Fibroblast of skin of abdomen (primary cell): ENCODE results near the gene XPOT.

Source experiments
- DNase-seq: peaks from one replicate; pipeline ENCODE4 v3.0.0-alpha.2; 2013

The XPOT gene

DNA sequence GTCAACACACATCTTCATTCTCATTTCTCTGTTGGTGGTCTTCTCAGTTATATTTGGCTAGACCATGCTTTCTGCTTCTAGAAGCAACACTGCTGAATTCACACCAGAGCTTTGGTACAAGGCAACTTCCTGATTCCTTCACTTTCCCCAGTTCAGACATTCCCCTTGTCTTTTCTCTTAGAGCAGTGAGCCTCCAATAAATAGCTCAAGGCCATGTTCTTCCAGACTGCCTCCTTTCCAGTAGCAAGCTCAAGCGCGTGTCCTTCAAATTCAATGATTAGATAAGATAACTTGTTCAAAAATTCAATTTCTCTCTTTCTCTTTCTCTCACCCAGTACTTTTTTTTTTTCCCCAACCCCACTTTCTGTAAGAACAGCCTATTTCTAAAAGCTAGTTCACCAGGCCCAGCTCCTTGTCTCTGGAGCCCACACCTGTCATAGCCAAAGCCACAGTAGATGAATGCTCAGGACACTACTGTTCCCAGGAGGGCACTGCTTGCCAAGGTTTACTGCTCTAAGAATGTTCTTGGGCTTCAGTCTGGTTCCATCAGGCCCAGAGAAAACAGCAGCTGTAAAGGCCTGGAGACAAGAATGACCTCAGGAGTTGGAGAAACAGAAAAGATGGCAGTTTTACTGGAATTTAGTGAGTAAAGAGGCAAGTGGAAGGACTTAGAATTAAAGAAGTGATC is 65.4 kb downstream of the XPOT start:
- no peak for DNase-seq

DNA sequence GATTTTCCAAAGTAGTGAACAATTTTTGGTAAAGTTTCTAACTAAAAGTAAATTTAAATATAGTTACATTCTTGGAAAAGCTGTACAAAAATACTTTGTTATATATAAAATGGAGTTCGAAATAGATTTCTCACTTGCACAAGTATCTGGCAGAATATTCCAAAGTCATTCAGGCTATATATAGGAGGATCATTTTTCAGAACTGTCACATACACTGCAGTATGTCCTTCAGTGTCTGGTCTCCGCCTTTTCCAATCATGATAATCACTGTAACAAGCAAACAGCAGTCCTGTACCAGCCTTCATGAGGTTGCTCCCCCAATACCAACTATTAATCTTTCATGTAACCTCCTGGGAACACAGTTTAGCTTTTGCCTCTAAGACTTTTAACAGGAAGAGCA is 66.3 kb downstream of the XPOT start:
- no peak for DNase-seq

DNA sequence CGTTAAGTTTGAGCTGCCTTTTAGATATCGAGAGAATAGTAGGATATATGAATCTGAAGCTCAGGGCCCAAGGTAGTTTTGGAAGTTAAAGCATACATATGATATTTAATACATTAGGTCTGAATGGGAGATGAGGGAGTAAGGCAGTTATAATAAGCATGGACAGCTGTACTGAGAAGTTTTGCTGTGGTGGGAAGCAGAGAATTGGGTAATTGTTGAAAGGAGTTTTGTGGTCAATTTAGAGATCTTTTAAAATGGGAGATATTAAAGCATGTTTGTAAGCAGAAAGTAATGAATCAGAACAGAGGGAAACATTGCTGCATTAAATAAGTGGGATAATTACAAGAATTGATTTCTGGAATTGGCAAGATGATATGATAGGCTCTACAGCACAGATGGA is 69.0 kb downstream of the XPOT start:
- DNase-seq = no peak

DNA sequence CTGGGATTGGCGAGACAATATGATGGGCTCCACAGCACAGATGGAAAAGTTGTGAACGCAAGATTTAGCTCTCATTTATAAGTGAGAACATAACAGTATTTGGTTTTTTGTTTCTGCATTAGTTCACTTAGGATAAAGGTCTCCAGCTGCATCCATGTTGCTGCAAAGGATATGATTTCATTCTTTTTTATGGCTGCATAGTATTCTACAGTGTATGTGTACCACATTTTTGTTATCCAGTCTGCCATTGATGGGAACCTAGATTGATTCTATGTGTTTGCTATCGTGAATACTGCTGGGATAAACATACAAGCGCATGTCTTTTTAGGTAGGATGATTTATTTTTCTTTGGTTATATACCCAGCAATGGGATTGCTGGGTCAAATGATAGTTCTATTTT is 71.3 kb downstream of the XPOT start:
- no peak for DNase-seq

GRCh38 chr12:64476844-64477243 is 72.7 kb downstream of the XPOT start:
- DNase-seq = no peak

DNA sequence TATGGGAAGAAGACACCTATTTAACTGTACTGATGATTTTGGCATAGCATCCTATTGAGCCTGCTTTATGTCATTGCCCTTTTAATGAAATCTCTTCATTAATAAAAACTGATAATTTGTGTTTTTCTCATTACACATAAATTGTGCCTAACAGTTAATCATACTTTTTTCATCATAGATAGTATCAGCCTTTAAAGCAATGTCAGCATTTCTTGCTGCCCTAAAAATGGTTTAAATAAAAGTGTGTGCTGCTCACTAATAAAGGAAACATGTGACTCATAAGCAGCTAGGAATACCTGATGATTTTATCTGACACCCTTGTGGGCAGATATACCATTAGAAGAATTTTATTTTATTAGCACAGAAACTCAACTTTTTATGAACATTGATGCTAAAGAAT is 74.5 kb downstream of the XPOT start:
- no peak for DNase-seq

DNA sequence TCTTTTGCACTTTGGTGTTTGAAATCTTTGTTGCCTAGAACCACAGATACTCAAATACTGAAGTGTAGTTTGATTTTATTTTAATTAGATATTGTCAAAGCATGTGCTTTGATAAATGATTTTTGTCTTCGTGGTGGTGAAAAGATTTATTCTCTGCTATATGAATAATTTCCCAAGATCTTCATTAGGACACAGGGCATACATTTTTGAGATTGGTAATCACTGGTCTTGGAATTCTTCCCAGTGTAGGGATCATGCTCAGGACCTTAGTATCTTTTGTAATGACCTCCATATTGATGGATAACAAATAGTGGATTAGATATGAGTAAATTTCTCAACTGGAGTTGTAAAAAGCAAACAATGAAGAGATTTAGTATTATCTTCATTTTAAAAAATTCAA is 76.0 kb downstream of the XPOT start:
- peak; percentile 67 for DNase-seq

DNA sequence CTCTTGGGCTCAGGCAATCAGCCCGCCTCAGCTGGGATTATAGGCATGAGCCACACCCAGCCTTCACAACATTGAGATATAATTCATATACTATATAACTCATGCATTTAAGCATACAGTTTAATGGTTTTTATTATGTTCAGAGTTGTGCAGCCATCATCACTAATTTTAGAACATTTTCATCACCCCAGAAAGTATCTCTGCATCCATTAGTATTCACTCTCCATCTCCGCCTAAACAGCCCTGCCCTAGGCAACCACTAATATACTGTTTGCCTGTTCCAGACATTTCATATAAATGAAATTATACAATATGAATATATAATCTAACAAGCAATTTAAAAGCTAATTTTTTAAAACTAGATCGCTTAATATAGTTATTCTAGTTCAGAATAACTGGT is 82.5 kb downstream of the XPOT start:
- no peak for DNase-seq

DNA sequence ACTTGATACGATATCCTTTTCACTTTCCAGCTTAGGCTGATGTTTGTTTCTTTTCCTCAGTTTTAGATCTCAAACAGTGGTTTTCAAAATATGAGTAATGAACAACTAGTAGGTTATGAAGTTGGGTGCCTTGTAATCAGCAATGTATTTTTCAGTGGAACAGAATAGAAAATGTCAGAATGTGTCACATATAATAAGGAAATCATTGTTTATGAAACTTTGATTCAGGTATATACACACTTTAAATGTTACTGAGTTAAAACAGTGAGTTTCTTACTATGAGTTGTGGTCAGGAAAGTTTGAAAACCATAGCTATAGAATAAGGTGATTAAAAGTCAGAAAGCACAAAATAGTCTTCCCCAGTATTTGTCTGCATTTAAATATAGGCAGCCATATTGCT is 87.5 kb downstream of the XPOT start:
- no peak for DNase-seq

- no peak for DNase-seq
These were observed 89.3 kb downstream of the XPOT start for GRCh38 chr12:64493513-64493912.

DNA sequence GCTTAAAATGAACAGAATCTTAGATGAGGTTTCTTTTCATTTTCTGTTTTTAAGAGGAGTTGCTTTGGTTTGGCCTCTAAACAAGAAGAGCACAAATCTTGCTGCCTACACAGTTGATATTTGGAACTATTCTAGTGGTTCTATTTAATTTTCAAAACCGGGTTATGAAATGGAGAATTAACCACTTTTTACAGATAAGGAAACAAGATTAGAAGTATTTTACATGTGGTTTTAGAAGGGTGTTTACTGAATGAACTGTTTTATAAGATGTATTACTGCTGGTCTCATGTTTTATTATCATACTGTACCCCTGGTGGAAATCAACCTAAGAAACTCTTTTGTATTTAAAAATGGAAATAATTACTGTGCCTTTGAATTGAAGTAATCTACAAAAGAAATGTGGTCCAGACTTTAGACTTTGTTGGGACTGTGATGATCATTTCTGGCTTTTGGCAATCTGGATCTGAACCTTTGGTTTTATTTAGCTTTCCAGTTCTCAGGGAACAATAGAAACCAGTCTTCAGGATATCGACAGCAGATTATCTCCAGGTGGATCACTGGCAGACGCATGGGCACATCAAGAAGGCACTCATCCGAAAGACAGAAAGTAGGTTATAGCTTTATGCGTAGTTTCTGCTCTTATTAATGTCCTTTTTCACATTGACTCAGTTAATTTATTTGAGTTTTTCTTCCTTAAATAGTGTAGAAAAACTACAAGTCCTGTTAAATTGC is 91.0 kb downstream of the XPOT start:
- DNase-seq = no peak

GRCh38 chr12:64496839-64497400 is 92.7 kb downstream of the XPOT start:
- DNase-seq = no peak

- DNase-seq = no peak
These were observed 93.3 kb downstream of the XPOT start for GRCh38 chr12:64497484-64497883.

DNA sequence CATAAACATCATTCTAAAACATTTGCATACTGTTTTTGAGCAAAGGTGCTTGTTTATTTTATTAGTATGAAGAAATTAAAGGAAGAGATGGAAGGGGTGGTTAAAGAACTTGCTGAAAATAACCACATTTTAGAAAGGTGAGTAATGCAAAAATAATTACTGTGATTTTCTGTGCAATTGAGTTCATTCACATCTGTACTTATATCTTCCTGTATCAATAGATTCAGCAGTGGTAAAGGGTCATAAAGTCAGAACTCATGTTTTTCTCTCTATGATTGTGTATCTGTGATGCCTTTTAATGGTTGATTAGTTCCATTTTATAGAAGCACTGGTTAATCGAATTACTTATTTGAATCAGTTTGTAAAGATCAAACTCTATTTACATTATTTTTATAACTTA is 93.7 kb downstream of the XPOT start:
- no peak for DNase-seq

DNA sequence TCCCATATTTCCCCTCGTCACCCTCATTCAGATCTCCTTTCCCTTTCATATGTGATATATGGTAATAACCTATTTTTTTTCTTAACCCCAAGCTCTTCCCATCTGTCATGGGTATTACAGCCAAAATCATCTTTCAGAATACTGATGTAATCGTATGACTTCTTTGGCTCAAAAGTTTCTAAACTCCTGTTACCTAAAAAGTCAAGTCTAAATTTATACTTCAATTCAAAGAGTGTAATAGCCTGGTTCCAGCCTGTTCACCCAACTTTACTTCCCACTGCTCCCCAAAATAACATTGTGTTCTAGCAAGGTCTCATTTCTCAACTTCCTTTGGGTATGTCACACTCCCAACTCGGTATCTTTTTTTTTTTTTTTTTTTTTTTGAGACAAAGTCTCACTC is 96.2 kb downstream of the XPOT start:
- DNase-seq = no peak
